ENCODE measurements around the gene FGFBP3.

DNA sequence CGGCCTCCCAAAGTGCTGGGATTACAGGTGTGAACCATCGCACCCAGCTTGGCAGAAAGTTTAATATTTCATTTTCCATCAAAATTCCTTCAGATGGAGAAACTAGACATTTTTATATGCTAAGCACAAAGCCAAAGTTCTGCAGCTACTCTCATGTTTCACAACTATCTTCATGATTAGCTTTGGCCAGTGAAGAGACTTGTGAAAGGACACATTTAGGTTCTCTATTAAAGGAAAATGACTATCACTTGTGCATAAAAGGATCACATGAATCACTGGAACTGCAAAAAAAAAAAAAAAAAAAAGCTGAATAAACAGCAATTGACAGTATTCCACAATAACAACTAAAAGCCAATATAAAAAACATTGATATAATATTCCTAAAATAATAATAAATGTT is 16.2 kb downstream of the FGFBP3 start:
- TF ChIP-seq, protein P1, sequence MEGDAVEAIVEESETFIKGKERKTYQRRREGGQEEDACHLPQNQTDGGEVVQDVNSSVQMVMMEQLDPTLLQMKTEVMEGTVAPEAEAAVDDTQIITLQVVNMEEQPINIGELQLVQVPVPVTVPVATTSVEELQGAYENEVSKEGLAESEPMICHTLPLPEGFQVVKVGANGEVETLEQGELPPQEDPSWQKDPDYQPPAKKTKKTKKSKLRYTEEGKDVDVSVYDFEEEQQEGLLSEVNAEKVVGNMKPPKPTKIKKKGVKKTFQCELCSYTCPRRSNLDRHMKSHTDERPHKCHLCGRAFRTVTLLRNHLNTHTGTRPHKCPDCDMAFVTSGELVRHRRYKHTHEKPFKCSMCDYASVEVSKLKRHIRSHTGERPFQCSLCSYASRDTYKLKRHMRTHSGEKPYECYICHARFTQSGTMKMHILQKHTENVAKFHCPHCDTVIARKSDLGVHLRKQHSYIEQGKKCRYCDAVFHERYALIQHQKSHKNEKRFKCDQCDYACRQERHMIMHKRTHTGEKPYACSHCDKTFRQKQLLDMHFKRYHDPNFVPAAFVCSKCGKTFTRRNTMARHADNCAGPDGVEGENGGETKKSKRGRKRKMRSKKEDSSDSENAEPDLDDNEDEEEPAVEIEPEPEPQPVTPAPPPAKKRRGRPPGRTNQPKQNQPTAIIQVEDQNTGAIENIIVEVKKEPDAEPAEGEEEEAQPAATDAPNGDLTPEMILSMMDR (IDR thresholded peaks at IDR 0.05), result no peak
- TF ChIP-seq, protein P2, sequence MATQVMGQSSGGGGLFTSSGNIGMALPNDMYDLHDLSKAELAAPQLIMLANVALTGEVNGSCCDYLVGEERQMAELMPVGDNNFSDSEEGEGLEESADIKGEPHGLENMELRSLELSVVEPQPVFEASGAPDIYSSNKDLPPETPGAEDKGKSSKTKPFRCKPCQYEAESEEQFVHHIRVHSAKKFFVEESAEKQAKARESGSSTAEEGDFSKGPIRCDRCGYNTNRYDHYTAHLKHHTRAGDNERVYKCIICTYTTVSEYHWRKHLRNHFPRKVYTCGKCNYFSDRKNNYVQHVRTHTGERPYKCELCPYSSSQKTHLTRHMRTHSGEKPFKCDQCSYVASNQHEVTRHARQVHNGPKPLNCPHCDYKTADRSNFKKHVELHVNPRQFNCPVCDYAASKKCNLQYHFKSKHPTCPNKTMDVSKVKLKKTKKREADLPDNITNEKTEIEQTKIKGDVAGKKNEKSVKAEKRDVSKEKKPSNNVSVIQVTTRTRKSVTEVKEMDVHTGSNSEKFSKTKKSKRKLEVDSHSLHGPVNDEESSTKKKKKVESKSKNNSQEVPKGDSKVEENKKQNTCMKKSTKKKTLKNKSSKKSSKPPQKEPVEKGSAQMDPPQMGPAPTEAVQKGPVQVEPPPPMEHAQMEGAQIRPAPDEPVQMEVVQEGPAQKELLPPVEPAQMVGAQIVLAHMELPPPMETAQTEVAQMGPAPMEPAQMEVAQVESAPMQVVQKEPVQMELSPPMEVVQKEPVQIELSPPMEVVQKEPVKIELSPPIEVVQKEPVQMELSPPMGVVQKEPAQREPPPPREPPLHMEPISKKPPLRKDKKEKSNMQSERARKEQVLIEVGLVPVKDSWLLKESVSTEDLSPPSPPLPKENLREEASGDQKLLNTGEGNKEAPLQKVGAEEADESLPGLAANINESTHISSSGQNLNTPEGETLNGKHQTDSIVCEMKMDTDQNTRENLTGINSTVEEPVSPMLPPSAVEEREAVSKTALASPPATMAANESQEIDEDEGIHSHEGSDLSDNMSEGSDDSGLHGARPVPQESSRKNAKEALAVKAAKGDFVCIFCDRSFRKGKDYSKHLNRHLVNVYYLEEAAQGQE (IDR thresholded peaks at IDR 0.05; ENCODE audit: insufficient read depth in 1 of 2, low read depth in 2 of 2, low read length in 1 of 2), result no peak
- TF ChIP-seq POLR2AphosphoS5 (IDR thresholded peaks at IDR 0.05; ENCODE audit: low read depth, low read length) (no peak), SIN3A (IDR thresholded peaks at IDR 0.05; ENCODE audit: borderline replicate concordance, insufficient read depth, low read depth, low read length) (no peak), TCF7L2 (IDR thresholded peaks at IDR 0.05; ENCODE audit: low read depth, low read length) (no peak)

All from Panc1 (cell line).